Osteocyte (in vitro differentiated cells): ENCODE measurements around the gene RNF32. TPM values are rescaled to one million over a fixed set of nuclear protein-coding genes. Genes with fewer than 3 reads are reported as not detected.

Experiments
- DNase-seq: peaks from one replicate; pipeline ENCODE4 v3.0.0; 2021; ENCODE audit warnings: mixed read lengths; ENCODE audit not compliant: unreplicated experiment; ENCODE audit errors: extremely low spot score
- H3K27ac Mint-ChIP-seq: one replicate; pipeline ENCODE4 v1.8.0; 2021; ENCODE audit warnings: mild to moderate bottlenecking, mixed read lengths; ENCODE audit not compliant: unreplicated experiment
- H3K27me3 Mint-ChIP-seq: one replicate; pipeline ENCODE4 v1.8.0; 2021; ENCODE audit warnings: mixed read lengths; ENCODE audit not compliant: unreplicated experiment
- H3K36me3 Mint-ChIP-seq: one replicate; pipeline ENCODE4 v1.8.0; 2021; ENCODE audit warnings: mixed read lengths; ENCODE audit not compliant: unreplicated experiment
- H3K4me1 Mint-ChIP-seq: one replicate; pipeline ENCODE4 v1.8.0; 2021; ENCODE audit warnings: mixed read lengths; ENCODE audit not compliant: unreplicated experiment
- H3K4me3 Mint-ChIP-seq: one replicate; pipeline ENCODE4 v1.8.0; 2021; ENCODE audit warnings: mild to moderate bottlenecking, moderate library complexity, mixed read lengths; ENCODE audit not compliant: unreplicated experiment
- H3K9me3 Mint-ChIP-seq: one replicate; pipeline ENCODE4 v1.8.0; 2021; ENCODE audit warnings: mixed read lengths; ENCODE audit not compliant: unreplicated experiment
- total RNA-seq: library from RNA; stranded (reverse); gene quantifications from 2 replicates; pipeline ENCODE4 v1.2.1, GENCODE V29; 2021
- TF ChIP-seq, protein P1 (sequence below): fragments of 200-600 bp; sonication (generic); IDR thresholded peaks from 2 replicates; pipeline ENCODE4 v1.5.0; 2021; ENCODE audit warnings: antibody characterized with exemption, mild to moderate bottlenecking, moderate library complexity

Gene RNF32
- total RNA-seq, 1 donor from 2014 or later: 1.7 TPM

DNA sequence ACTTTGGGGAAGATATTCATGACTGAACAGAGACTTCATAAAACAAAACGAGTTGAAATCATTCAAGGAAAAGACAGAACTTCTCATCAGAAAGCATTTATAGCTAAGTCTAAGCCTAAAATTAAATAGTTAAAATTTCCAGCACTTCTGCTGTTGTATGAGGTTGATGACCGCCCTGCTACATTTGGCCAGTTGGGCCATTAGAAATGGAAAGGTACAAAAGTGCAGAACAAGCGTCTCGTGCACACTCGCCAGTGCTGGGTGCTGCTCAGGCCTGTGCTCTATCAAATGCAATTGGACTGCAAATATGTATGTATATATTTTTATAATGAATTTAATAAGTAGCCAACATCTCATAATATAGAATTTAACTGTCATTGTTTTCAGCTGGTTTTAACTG, 34.4 kb upstream of the RNF32 start:
- no peaks in the 10 kb centered on the region for H3K9me3 Mint-ChIP-seq
- DNase-seq: no peak
- no peak overlapping the region for H3K4me3 Mint-ChIP-seq
- no peak overlapping the region for H3K27ac Mint-ChIP-seq
- H3K27me3 Mint-ChIP-seq: no peaks in the 10 kb centered on the region
- H3K4me1 Mint-ChIP-seq: no peaks in the 10 kb centered on the region
- TF ChIP-seq, protein P1, sequence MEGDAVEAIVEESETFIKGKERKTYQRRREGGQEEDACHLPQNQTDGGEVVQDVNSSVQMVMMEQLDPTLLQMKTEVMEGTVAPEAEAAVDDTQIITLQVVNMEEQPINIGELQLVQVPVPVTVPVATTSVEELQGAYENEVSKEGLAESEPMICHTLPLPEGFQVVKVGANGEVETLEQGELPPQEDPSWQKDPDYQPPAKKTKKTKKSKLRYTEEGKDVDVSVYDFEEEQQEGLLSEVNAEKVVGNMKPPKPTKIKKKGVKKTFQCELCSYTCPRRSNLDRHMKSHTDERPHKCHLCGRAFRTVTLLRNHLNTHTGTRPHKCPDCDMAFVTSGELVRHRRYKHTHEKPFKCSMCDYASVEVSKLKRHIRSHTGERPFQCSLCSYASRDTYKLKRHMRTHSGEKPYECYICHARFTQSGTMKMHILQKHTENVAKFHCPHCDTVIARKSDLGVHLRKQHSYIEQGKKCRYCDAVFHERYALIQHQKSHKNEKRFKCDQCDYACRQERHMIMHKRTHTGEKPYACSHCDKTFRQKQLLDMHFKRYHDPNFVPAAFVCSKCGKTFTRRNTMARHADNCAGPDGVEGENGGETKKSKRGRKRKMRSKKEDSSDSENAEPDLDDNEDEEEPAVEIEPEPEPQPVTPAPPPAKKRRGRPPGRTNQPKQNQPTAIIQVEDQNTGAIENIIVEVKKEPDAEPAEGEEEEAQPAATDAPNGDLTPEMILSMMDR: no peak
- no peaks in the 10 kb centered on the region for H3K36me3 Mint-ChIP-seq

DNA sequence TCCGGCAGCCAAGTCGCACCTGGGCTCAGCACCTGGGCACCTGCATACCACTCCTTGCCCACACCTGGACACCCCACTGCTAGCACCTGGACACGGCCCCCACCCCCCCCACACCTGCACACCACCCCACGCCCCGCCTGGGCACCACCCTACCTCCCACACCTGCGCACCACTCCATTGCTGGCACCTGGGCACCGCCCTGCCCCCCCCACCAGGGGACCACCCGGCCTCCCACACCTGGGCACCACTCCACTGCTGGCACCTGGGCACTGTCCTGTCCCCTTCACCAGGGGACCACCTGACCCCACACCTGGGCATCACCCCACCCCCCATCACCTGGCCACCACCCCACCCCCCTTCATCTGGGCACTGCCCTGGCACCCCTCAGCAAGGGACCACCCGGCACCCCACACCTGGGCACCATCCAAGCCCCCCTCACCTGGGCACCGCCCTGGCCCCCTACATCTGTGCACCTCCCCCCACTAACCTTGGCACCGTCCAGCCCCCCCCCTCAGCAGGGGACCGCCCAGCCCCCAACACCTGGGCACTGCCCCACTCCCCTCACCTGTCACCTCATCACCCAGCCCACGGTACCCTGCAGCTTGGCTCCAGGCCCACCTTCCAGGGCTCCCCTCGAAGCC, 33.8 kb upstream of the RNF32 start:
- no peak for DNase-seq
- TF ChIP-seq, protein P1: no peak
- H3K27ac Mint-ChIP-seq: no peak overlapping the region
- no peak overlapping the region for H3K4me3 Mint-ChIP-seq
- no peaks in the 10 kb centered on the region for H3K27me3 Mint-ChIP-seq
- no peaks in the 10 kb centered on the region for H3K36me3 Mint-ChIP-seq
- H3K4me1 Mint-ChIP-seq: no peaks in the 10 kb centered on the region
- H3K9me3 Mint-ChIP-seq: no peaks in the 10 kb centered on the region

DNA sequence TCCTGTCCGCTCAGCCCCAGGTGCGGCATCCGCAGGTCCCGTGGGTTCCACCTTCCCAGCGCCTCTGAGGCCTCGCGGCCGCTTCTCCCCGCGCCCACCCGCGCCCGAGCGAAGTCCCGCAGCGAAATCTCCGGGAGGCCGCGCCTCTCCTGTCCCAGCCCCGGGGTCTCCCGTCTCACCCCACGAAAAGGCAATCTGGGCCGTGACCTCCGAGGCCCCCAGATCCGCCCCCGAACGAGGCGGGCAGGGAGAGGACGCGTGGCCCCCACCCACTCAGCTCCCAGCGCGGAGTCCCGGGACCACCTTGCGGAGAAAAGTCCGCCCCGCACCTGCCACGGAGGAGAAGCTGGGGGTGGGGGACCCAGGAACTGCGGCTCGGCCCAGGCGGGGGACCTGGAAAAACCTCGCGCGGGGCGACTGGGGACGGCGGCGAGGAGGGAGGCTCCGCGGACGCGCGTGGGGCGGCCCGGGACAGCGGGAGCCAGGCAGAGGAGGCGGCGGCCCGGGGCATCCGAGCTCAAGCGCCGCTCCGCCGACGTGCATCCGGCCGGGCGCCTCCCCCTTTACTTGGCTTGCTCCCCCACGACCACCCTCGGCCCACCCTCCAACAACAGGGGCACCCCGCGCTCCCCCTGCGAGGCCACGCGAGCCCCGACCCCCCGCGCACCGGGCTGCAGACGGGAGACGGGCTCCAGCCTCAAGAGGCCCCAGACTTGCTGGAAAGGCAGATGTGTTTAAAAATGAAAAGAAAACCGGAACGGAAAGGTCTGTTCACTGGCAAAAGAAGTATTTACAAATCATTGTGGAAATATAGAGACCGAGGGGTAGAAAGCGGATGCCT, 33.0 kb upstream of the RNF32 start:
- H3K27ac Mint-ChIP-seq: no peak overlapping the region

DNA sequence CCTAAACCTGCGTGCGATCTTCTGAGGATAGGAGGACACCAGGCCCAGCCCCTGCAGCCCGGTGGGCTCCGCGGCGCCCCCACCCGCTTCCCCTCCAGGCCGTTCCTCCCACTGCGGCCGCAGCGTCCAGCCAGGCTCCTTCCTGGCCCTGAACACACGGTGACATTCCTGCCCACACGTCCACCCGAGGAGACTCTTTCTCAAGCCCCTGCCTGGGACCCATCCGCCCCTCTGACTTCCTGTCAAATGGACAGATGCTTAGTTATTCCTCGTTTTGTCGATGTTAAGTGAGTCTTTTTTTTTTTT, 32.4 kb upstream of the RNF32 start:
- H3K4me1 Mint-ChIP-seq: no peaks in the 10 kb centered on the region
- no peaks in the 10 kb centered on the region for H3K36me3 Mint-ChIP-seq
- TF ChIP-seq, protein P1: no peak
- no peaks in the 10 kb centered on the region for H3K9me3 Mint-ChIP-seq
- no peak overlapping the region for H3K27ac Mint-ChIP-seq
- H3K4me3 Mint-ChIP-seq: no peak overlapping the region
- H3K27me3 Mint-ChIP-seq: no peaks in the 10 kb centered on the region
- DNase-seq: no peak

More for the DNA sequence above, 33.0 kb upstream of the RNF32 start:
- Mint-ChIP-seq H3K4me3 (no peak overlapping the region), H3K27me3 (no peaks in the 10 kb centered on the region), H3K36me3 (no peaks in the 10 kb centered on the region), H3K9me3 (no peaks in the 10 kb centered on the region), H3K4me1 (no peaks in the 10 kb centered on the region)
- TF ChIP-seq, protein P1: no peak
- DNase-seq: no peak
